HAP-1 (cell line): Measurements from ENCODE around the gene NTNG2.
A peak's percentile ranks its signal among the peaks of the same experiment; 100 is the strongest.

Source experiments
- DNase-seq, 2 experiments: peaks; one replicate each; pipeline ENCODE4 v3.0.0-alpha.2; 2016 to 2020; ENCODE audit warnings: low spot score in 2 of 2
- H3K27me3 ChIP-seq: fragments of 250-450 bp; sonication (Bioruptor Pico); 2 replicates; pipeline ENCODE4 v1.5.1; 2020; ENCODE audit warnings: low read depth, mild to moderate bottlenecking, moderate library complexity
- H3K36me3 ChIP-seq: fragments of 250-450 bp; sonication (Bioruptor Pico); replicated peaks from 2 replicates; pipeline ENCODE4 v1.5.1; 2020; ENCODE audit warnings: mild to moderate bottlenecking
- H3K4me1 ChIP-seq: fragments of 250-450 bp; sonication (Bioruptor Pico); 2 replicates; pipeline ENCODE4 v1.5.1; 2020; ENCODE audit warnings: mild to moderate bottlenecking
- H3K4me3 ChIP-seq: fragments of 250-450 bp; sonication (Bioruptor Pico); 2 replicates; pipeline ENCODE4 v1.5.1; 2020; ENCODE audit warnings: mild to moderate bottlenecking, moderate library complexity
- H3K9me3 ChIP-seq: fragments of 250-450 bp; sonication (Bioruptor Pico); 2 replicates; pipeline ENCODE4 v1.5.1; 2020; ENCODE audit warnings: mild to moderate bottlenecking, moderate library complexity
- in situ Hi-C: fragments of 300-500 bp; cut with MboI; formaldehyde crosslinking; loops from 3 replicates; pipeline ENCODE4 v1.14.3; 2020; ENCODE audit warnings: low sequenced_read_pairs, inconsistent platforms, mixed read lengths

NTNG2 gene

GRCh38 chr9:132136151-132136780 is 25.6 kb upstream of the NTNG2 start:
- in situ Hi-C loops, result no loop called here
- no peaks in the 10 kb centered on the region for H3K9me3 ChIP-seq
- H3K4me1 ChIP-seq, result no peaks in the 10 kb centered on the region
- no peak overlapping the region for H3K4me3 ChIP-seq
- H3K27me3 ChIP-seq, result peaks cover 28% of the 10 kb centered on the region
- DNase-seq, result no peak
- H3K36me3 ChIP-seq, result no peaks in the 10 kb centered on the region

- Histone ChIP-seq H3K27me3 (peaks cover 18% of the 10 kb centered on the region; the same call in 1 of the 2 replicates), H3K4me1 (no peaks in the 10 kb centered on the region), H3K4me3 (no peak overlapping the region), H3K36me3 (no peaks in the 10 kb centered on the region), H3K9me3 (no peaks in the 10 kb centered on the region)
- in situ Hi-C loops, result no loop called here
- peak in 1 of 2 experiments; percentile 10 for DNase-seq
Observed at GRCh38 chr9:132141344-132141947, 20.4 kb upstream of the NTNG2 start.

DNA sequence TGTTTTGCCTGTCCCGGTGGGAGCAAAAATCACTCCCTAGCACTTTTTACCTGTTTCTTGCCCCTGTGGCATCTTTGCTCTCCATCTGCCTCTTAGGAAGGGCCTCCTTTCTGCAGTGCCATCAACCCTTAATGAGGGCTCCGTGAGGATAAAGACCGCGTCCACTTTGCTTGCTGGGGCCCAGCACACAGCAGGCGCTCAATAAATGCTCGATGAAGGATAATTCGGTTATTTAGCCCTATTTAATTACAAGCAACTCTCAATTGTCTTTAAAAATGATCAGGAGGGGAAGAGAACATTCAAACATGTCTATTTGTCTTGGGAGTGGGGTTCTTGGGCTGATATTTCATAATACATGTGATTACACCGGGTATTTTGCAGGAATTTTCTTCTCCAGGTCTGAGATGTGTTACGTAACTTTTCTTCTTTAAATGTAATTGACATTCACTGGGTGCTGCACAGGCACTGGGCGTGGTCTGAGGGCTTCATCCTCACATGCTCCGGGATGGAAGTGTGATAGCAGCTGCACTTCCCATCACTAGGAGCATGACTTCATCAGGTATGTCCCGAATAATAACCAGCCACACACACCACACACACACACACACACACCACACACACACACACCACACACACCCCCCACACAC is 19.8 kb upstream of the NTNG2 start:
- no peak for DNase-seq
- Histone ChIP-seq H3K4me3 (no peak overlapping the region), H3K27me3 (peaks cover 18% of the 10 kb centered on the region; the same call in 1 of the 2 replicates), H3K4me1 (no peaks in the 10 kb centered on the region), H3K9me3 (no peaks in the 10 kb centered on the region), H3K36me3 (no peaks in the 10 kb centered on the region)
- in situ Hi-C loops, result no loop called here

- Histone ChIP-seq H3K4me1 (no peaks in the 10 kb centered on the region), H3K4me3 (no peak overlapping the region), H3K27me3 (peaks cover 18% of the 10 kb centered on the region; the same call in 1 of the 2 replicates), H3K9me3 (no peaks in the 10 kb centered on the region), H3K36me3 (no peaks in the 10 kb centered on the region)
- in situ Hi-C loops, result no loop called here
- DNase-seq, result no peak
Observed at GRCh38 chr9:132142924-132143323, 18.9 kb upstream of the NTNG2 start.

DNA sequence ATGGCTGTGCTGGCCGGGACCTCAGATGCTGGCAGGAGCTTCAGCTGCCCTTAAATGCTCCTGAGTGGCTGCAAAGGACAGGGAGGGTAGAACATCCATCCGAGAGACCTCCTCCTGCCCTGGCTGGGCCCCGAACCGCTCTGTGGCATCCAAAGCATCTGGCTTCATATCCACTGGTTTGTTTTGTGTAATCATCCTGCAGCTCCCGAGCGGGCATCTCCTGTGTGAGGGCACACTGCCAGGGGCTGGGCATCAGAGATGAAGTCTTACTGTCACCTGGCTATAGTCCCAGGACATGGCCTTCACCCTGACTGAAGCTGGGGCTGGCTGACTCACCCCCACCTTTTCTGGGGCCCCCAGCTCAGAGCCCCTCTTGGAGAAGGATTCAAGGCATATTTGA is 18.5 kb upstream of the NTNG2 start:
- Histone ChIP-seq H3K27me3 (peaks cover 18% of the 10 kb centered on the region), H3K4me3 (no peak overlapping the region), H3K4me1 (no peaks in the 10 kb centered on the region), H3K36me3 (no peaks in the 10 kb centered on the region), H3K9me3 (no peaks in the 10 kb centered on the region)
- in situ Hi-C loops, result no loop called here
- no peak for DNase-seq

GRCh38 chr9:132144708-132145365 is 17.0 kb upstream of the NTNG2 start:
- peaks cover 28% of the 10 kb centered on the region for H3K27me3 ChIP-seq
- DNase-seq, result no peak
- no peak overlapping the region for H3K4me3 ChIP-seq

GRCh38 chr9:132146039-132146438 is 15.8 kb upstream of the NTNG2 start:
- Histone ChIP-seq H3K36me3 (no peaks in the 10 kb centered on the region), H3K9me3 (no peaks in the 10 kb centered on the region), H3K27me3 (peaks cover 34% of the 10 kb centered on the region), H3K4me1 (no peaks in the 10 kb centered on the region), H3K4me3 (no peak overlapping the region)
- DNase-seq, result no peak
- in situ Hi-C loops, result no loop called here

More at GRCh38 chr9:132144708-132145365, 17.0 kb upstream of the NTNG2 start:
- Histone ChIP-seq H3K9me3 (no peaks in the 10 kb centered on the region), H3K4me1 (no peaks in the 10 kb centered on the region), H3K36me3 (no peaks in the 10 kb centered on the region)
- in situ Hi-C loops, result no loop called here

DNA sequence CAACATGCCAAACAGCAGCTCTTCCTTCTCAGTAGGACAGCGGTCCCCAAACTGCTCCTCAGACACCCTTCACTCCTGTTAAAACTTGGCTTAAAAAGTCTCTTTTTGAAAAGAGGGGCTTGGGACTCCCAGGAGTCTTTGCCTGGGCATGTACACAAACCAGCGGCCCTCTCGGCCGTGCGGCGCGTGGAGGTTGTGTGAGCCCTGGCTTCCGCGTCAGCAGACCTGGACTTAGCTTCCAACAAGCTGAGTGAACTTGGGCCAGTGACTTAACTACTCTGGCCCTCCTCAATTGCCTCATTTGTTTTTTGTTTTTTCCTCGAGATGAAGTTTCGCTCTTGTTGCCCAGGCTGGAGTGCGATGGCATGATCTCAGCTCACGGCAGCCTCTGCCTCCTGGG is 15.3 kb upstream of the NTNG2 start:
- no peak overlapping the region for H3K4me3 ChIP-seq
- no peaks in the 10 kb centered on the region for H3K9me3 ChIP-seq
- in situ Hi-C loops, result no loop called here
- no peaks in the 10 kb centered on the region for H3K36me3 ChIP-seq
- H3K4me1 ChIP-seq, result no peaks in the 10 kb centered on the region
- DNase-seq, result no peak
- H3K27me3 ChIP-seq, result peaks cover 31% of the 10 kb centered on the region

DNA sequence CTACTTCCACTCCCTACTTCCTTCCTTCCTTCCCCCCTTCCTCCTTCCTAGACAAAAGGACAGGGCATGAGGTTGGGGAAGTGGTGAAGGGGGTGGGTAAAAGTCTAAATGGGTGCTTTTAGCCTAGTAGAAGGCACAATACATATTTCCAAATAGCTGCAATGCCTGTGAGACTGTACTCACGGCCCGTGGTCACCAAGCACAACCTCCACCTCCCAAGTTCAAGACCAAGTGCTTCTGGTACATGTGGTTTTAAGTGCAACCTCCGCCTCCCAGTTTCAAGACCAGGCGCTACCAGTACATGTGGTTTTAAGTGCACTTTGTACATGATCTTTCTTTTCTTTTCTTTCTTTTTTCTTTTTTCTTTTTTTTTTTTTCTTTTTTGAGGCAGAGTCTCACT is 14.5 kb upstream of the NTNG2 start:
- peaks cover 27% of the 10 kb centered on the region for H3K27me3 ChIP-seq
- H3K9me3 ChIP-seq, result no peaks in the 10 kb centered on the region
- no peaks in the 10 kb centered on the region for H3K36me3 ChIP-seq
- no peak overlapping the region for H3K4me3 ChIP-seq
- in situ Hi-C loops, result no loop called here
- DNase-seq, result no peak
- H3K4me1 ChIP-seq, result no peaks in the 10 kb centered on the region

GRCh38 chr9:132147839-132148238 is 14.0 kb upstream of the NTNG2 start:
- H3K27me3 ChIP-seq, result peaks cover 25% of the 10 kb centered on the region
- H3K9me3 ChIP-seq, result no peaks in the 10 kb centered on the region
- H3K4me3 ChIP-seq, result no peak overlapping the region
- no peaks in the 10 kb centered on the region for H3K36me3 ChIP-seq
- no peak for DNase-seq
- in situ Hi-C loops, result no loop called here
- no peaks in the 10 kb centered on the region for H3K4me1 ChIP-seq

- Histone ChIP-seq H3K36me3 (no peaks in the 10 kb centered on the region), H3K4me1 (no peaks in the 10 kb centered on the region), H3K4me3 (no peak overlapping the region), H3K27me3 (peaks cover 23% of the 10 kb centered on the region), H3K9me3 (no peaks in the 10 kb centered on the region)
- in situ Hi-C loops, result no loop called here
- DNase-seq, result no peak
Observed at GRCh38 chr9:132150256-132150655, 11.6 kb upstream of the NTNG2 start.

GRCh38 chr9:132151118-132151517 is 10.7 kb upstream of the NTNG2 start:
- H3K9me3 ChIP-seq, result no peaks in the 10 kb centered on the region
- H3K4me1 ChIP-seq, result no peaks in the 10 kb centered on the region
- H3K27me3 ChIP-seq, result peaks cover 31% of the 10 kb centered on the region
- no peak for DNase-seq
- no peaks in the 10 kb centered on the region for H3K36me3 ChIP-seq
- in situ Hi-C loops, result no loop called here
- no peak overlapping the region for H3K4me3 ChIP-seq

DNA sequence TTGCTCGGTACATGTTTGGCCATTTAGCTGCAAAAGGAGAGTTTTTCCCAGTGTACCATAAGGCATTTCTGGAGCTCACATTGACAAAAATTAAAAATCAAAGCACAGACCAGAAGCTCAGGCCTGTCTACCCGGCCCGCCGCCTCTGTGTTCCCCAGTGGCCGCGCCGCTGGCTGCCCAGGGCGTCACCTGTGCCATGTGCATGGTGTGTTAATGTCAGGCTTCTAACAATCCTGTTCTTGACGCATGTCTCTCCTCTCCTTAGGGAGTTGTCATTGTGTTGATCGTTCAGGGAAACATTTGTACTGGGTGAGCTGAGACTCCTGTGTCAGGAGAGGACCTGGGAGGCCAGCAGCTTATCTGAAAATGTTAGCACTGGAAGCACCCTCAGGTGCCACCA is 9.6 kb upstream of the NTNG2 start:
- no peak for DNase-seq
- Histone ChIP-seq H3K36me3 (no peaks in the 10 kb centered on the region), H3K9me3 (no peaks in the 10 kb centered on the region), H3K27me3 (peaks cover 31% of the 10 kb centered on the region), H3K4me3 (no peak overlapping the region), H3K4me1 (no peaks in the 10 kb centered on the region)
- in situ Hi-C loops, result no loop called here
